ENCODE measurements around the gene PNMA8B.

Gene PNMA8B

GRCh38 chr19:46486358-46486757, 9.3 kb downstream of the PNMA8B start:
- no peak for DNase-seq

- no peak for DNase-seq
These were observed 11.0 kb downstream of the PNMA8B start for GRCh38 chr19:46484656-46485055.

GRCh38 chr19:46482631-46483030, 13.0 kb downstream of the PNMA8B start:
- no peak for DNase-seq

GRCh38 chr19:46481947-46482346, 13.7 kb downstream of the PNMA8B start:
- DNase-seq = no peak

GRCh38 chr19:46481223-46481848, 14.3 kb downstream of the PNMA8B start:
- DNase-seq = no peak

- DNase-seq = no peak
These were observed 15.3 kb downstream of the PNMA8B start for GRCh38 chr19:46480415-46480814.

GRCh38 chr19:46478356-46478986, 17.2 kb downstream of the PNMA8B start:
- no peak for DNase-seq

- no peak for DNase-seq
These were observed 19.7 kb downstream of the PNMA8B start for GRCh38 chr19:46475986-46476385.

GRCh38 chr19:46474211-46474610, 21.5 kb downstream of the PNMA8B start:
- no peak for DNase-seq

GRCh38 chr19:46472592-46472991, 23.1 kb downstream of the PNMA8B start:
- no peak for DNase-seq

GRCh38 chr19:46471811-46472543, 23.7 kb downstream of the PNMA8B start:
- no peak for DNase-seq

- no peak for DNase-seq
These were observed 24.4 kb downstream of the PNMA8B start, which contains the start of gene PNMA8A for GRCh38 chr19:46471116-46471733. Gene PNMA8A (minus strand): TSS chr19:46471563. CDS start chr19:46471035, 528 bp downstream.

GRCh38 chr19:46470376-46470775, 25.3 kb downstream of the PNMA8B start:
- DNase-seq = no peak

GRCh38 chr19:46469541-46470185, 26.0 kb downstream of the PNMA8B start:
- no peak for DNase-seq

GRCh38 chr19:46466536-46467196, 29.0 kb downstream of the PNMA8B start:
- no peak for DNase-seq

GRCh38 chr19:46463516-46463915, 32.2 kb downstream of the PNMA8B start:
- DNase-seq = no peak

GRCh38 chr19:46461537-46461936, 34.1 kb downstream of the PNMA8B start:
- no peak for DNase-seq

GRCh38 chr19:46460981-46461380, 34.7 kb downstream of the PNMA8B start:
- DNase-seq = no peak

- no peak for DNase-seq
These were observed 35.6 kb downstream of the PNMA8B start for GRCh38 chr19:46460055-46460454.

- DNase-seq = no peak
These were observed 38.7 kb downstream of the PNMA8B start for GRCh38 chr19:46456930-46457329.

- DNase-seq = no peak
These were observed 41.4 kb downstream of the PNMA8B start for GRCh38 chr19:46454244-46454643.

GRCh38 chr19:46453661-46454060, 42.0 kb downstream of the PNMA8B start:
- no peak for DNase-seq

GRCh38 chr19:46452186-46452585, 43.5 kb downstream of the PNMA8B start:
- DNase-seq = no peak

Data from activated naive CD4-positive, alpha-beta T cell (primary cell).